K562 (cell line): ENCODE data around the gene CHST8. TPM values are rescaled to one million over a fixed set of nuclear protein-coding genes. Genes with fewer than 3 reads are reported as not detected.

ENCODE experiments used
- ATAC-seq: fragments of 200-7000 bp; cut with Tn5 transposase; 3 replicates; pipeline ENCODE4 v1.9.1; 2020; ENCODE audit warnings: moderate library complexity
- BruUV-seq: library from RNA; stranded (reverse); fragments of 400-500 nt; replicated peaks from 2 replicates; lab custom pipeline; 2021; lab: Mats Ljungman, UMichigan
- CTCF ChIA-PET: fragments of 300-600 bp; formaldehyde crosslinking; extraction: SDS; loops from one replicate; lab custom pipeline; 2021; ENCODE audit warnings: low intra/inter-chr PET ratio; lab: Yijun Ruan, JAX
- POLR2A ChIA-PET: fragments of 300-600, 350-650 bp; sonication (Branson Sonifier 250); formaldehyde crosslinking; extraction: SDS; loops from one replicate; lab custom pipeline; 2021; ENCODE audit warnings: antibody characterized with exemption, inconsistent platforms; lab: Yijun Ruan, JAX
- DNase-seq, 4 experiments: peaks; one replicate each; pipeline versions ENCODE4 v3.0.0 to v3.0.0-alpha.2; 2011 to 2018; ENCODE audit warnings: low spot score in 3 of 4, mixed read lengths in 3 of 4; ENCODE audit errors: extremely low read depth in 1 of 4
- FAIRE-seq: peaks from 2 replicates; lab custom pipeline; 2011; peaks lifted over from hg19 to GRCh38; lab: Jason Lieb, UNC
- H2AFZ ChIP-seq: 2 replicates; pipeline ENCODE4 v1.6.0; 2011; ENCODE audit warnings: low read depth, low read length, control low read depth, inconsistent platforms
- H3K27ac ChIP-seq: fragments of 200-600 bp; 3 replicates; pipeline ENCODE4 v1.8.0; 2011; ENCODE audit warnings: low read depth, mild to moderate bottlenecking, control low read depth, inconsistent platforms, low read length, moderate library complexity, mixed read lengths; ENCODE audit errors: extremely low read depth
- H3K27me3 ChIP-seq, 2 experiments: fragments of 300-600 bp in 1 of 2; 2 replicates in 1 of 2; 3 replicates in 1 of 2; pipeline versions ENCODE4 v1.6.0 to v1.8.0; 2011; ENCODE audit warnings: inconsistent platforms in 2 of 2, low read length in 2 of 2, mild to moderate bottlenecking in 1 of 2, mixed read lengths in 1 of 2, moderate library complexity in 1 of 2; ENCODE audit not compliant: control insufficient read depth in 2 of 2, insufficient read depth in 2 of 2
- H3K36me3 ChIP-seq: fragments of 300-600 bp; 3 replicates; pipeline ENCODE4 v1.8.0; 2011; ENCODE audit warnings: mild to moderate bottlenecking, low read length, inconsistent platforms; ENCODE audit not compliant: control insufficient read depth, insufficient read depth
- H3K4me1 ChIP-seq, 2 experiments: fragments of 200-600 bp in 1 of 2; replicated peaks in 1 of 2; 2 replicates in 1 of 2; 3 replicates in 1 of 2; pipeline versions ENCODE4 v1.5.1 to v1.8.0; 2011; ENCODE audit warnings: inconsistent platforms in 2 of 2, low read length in 2 of 2, mild to moderate bottlenecking in 1 of 2, mixed read lengths in 1 of 2, moderate library complexity in 1 of 2; ENCODE audit not compliant: control insufficient read depth in 2 of 2, insufficient read depth in 2 of 2
- H3K4me2 ChIP-seq: 2 replicates; pipeline ENCODE4 v1.6.1; 2011; ENCODE audit warnings: low read length, control low read depth, inconsistent platforms, mixed read lengths; ENCODE audit not compliant: insufficient read depth
- H3K4me3 ChIP-seq: fragments of 200-600 bp; sonication (generic), shearing (Covaris generic); 2 replicates; pipeline ENCODE4 v1.5.1; 2016; ENCODE audit warnings: control low read depth, inconsistent platforms
- H3K79me2 ChIP-seq: fragments of 200-600 bp; 3 replicates; pipeline ENCODE4 v1.8.0; 2011; ENCODE audit warnings: low read length, inconsistent platforms; ENCODE audit not compliant: control insufficient read depth, insufficient read depth
- H3K9ac ChIP-seq, 2 experiments: 2 replicates each; pipeline versions ENCODE4 v1.6.0 to v1.6.1; 2011; ENCODE audit warnings: low read depth in 2 of 2, low read length in 2 of 2, control low read depth in 1 of 2, inconsistent platforms in 1 of 2, mild to moderate bottlenecking in 1 of 2, mixed read lengths in 1 of 2; ENCODE audit not compliant: insufficient read depth in 1 of 2
- H3K9me1 ChIP-seq: one replicate; pipeline ENCODE4 v1.6.0; 2011; ENCODE audit warnings: inconsistent platforms, mild to moderate bottlenecking, low read length, moderate library complexity; ENCODE audit not compliant: control insufficient read depth, insufficient read depth
- H3K9me3 ChIP-seq: replicated peaks from 2 replicates; pipeline ENCODE4 v1.5.1; 2011; ENCODE audit warnings: low read depth, low read length, inconsistent platforms; ENCODE audit not compliant: control insufficient read depth, insufficient read depth
- H4K20me1 ChIP-seq: replicated peaks from 2 replicates; pipeline ENCODE4 v1.6.1; 2011; ENCODE audit warnings: low read length, inconsistent platforms, mixed read lengths; ENCODE audit not compliant: control insufficient read depth, insufficient read depth
- CHD4 ChIP-seq: fragments of 200-600 bp; sonication (generic); IDR thresholded peaks from 3 replicates; pipeline ENCODE4 v1.6.1; 2012; ENCODE audit warnings: low read depth, mild to moderate bottlenecking, mixed read lengths, low read length, inconsistent platforms; ENCODE audit not compliant: insufficient read depth, insufficient replicate concordance, poor library complexity, severe bottlenecking
- ETS2 ChIP-seq: IDR thresholded peaks from 2 replicates; pipeline ENCODE4 v1.6.1; 2016; ENCODE audit warnings: borderline replicate concordance, missing genetic modification characterization, mild to moderate bottlenecking, moderate library complexity, missing compliant biosample characterization; ENCODE audit not compliant: poor library complexity, severe bottlenecking
- FOXA1 ChIP-seq: fragments of 450-650 bp; IDR thresholded peaks from 2 replicates; pipeline ENCODE4 v1.6.1; 2016; ENCODE audit warnings: mild to moderate bottlenecking, borderline replicate concordance
- HDAC3 ChIP-seq: fragments of 450-650 bp; IDR thresholded peaks from 2 replicates; pipeline ENCODE4 v1.6.1; 2018; ENCODE audit warnings: borderline replicate concordance, mild to moderate bottlenecking, moderate library complexity; ENCODE audit not compliant: partially characterized antibody
- IRF9 ChIP-seq: fragments of 450-650 bp; IDR thresholded peaks from 2 replicates; pipeline ENCODE4 v1.6.1; 2016; ENCODE audit warnings: missing biosample characterization, missing genetic modification characterization
- TCF7L2 ChIP-seq: fragments of 150-350 bp; IDR thresholded peaks from 2 replicates; pipeline ENCODE4 v1.6.1; 2016; ENCODE audit warnings: low read depth, mild to moderate bottlenecking, low read length, moderate library complexity
- WGBS: fragments of 100-300 bp; shearing (Covaris generic); methylation state at CpG from one replicate; pipeline ENCODE4 v1.1.6; 2016; ENCODE audit warnings: low coverage, mixed read lengths; ENCODE audit not compliant: insufficient coverage; ENCODE audit errors: missing lambda C conversion rate; 5-methylcytosine and 5-hydroxymethylcytosine counted together
- in situ Hi-C: fragments of 300-500 bp; cut with MboI; formaldehyde crosslinking; loops from 4 replicates; pipeline ENCODE4 v1.15.0; 2018; ENCODE audit warnings: inconsistent platforms, mixed read lengths
- intact Hi-C: fragments of 100-400 bp; cut with micrococcal nuclease; formaldehyde crosslinking; loops from 2 replicates; pipeline ENCODE4 v1.14.2; 2022
- polyA plus RNA-seq, 8 experiments: library from polyadenylated mRNA; depleted of rRNA in 4 of 8; stranded (reverse) in 5 of 8; unstranded in 3 of 8; fragments of >200 nt; fragmentation: Nextera tagmentation in 2 of 8; fragmentation: Illumina TruSeq in 1 of 8; extraction: Ambion mirVana in 2 of 8; extraction: Trizol in 1 of 8; gene quantifications; 2 replicates each; pipeline versions ENCODE4 v1.2.1 to v1.2.3, GENCODE V29; 2011 to 2014; ENCODE audit warnings: inconsistent platforms in 1 of 8, missing spikeins in 1 of 8
- total RNA-seq, 7 experiments: library from RNA; depleted of rRNA in 6 of 7; stranded (reverse); fragments of >200 nt in 6 of 7; fragmentation: Illumina TruSeq in 2 of 7; extraction: Trizol in 2 of 7; gene quantifications; 2 replicates each; pipeline versions ENCODE4 v1.2.1 to v1.2.3, GENCODE V29; 2011 to 2021; ENCODE audit warnings: low replicate concordance in 1 of 7

CHST8 gene
- total and polyA plus RNA-seq, 9 of the 15 experiments (the other 6 are each of a cell fraction or from before 2014, with no cell fraction given), result 0.11 TPM; not detected in 8

GRCh38 chr19:33802801-33803200 is 181.0 kb downstream of the CHST8 start:
- no peak for ATAC-seq
- TF ChIP-seq IRF9 (tag), result no peak
- TF ChIP-seq FOXA1, result no peak
- TF ChIP-seq ETS2 (tag), result no peak
- TF ChIP-seq HDAC3, result no peak
- no peak for TF ChIP-seq TCF7L2
- no peak for TF ChIP-seq CHD4

More at GRCh38 chr19:33802801-33803200, 181.0 kb downstream of the CHST8 start:
- CTCF ChIA-PET, result no interaction called here
- Histone ChIP-seq H3K9me3 (no peaks in the 10 kb centered on the region), H3K79me2 (peaks cover 5% of the 10 kb centered on the region; the same call in 1 of the 3 replicates), H3K36me3 (peaks cover 85% of the 10 kb centered on the region; the same call in 2 of the 3 replicates), H3K9ac (peak overlapping the region in 1 of 2 experiments; percentile 19; a peak in 1 of 4 replicates), H2AFZ (no peak overlapping the region), H3K4me1 (peaks cover 0 to 14% of the 10 kb centered on the region in 2 experiments; a peak in 2 of 5 replicates), H3K9me1 (no peaks in the 10 kb centered on the region), H3K4me2 (no peak overlapping the region), H3K4me3 (no peak overlapping the region), H3K27ac (no peak overlapping the region), H4K20me1 (no peaks in the 10 kb centered on the region), H3K27me3 (no peaks in the 10 kb centered on the region)
- FAIRE-seq (no peak), DNase-seq (no peak)
- POLR2A ChIA-PET, result no interaction called here
- intact Hi-C loops (no loop called here), in situ Hi-C loops (no loop called here)
- no TSS peak for BruUV-seq
- WGBS, result 73% methylated on average over 1 of the region's 1 CpG
